Measurements from ENCODE around the gene KISS1R. TPM values are rescaled to one million over a fixed set of nuclear protein-coding genes. Genes with fewer than 3 reads are reported as not detected.
A peak's percentile ranks its signal among the peaks of the same experiment; 100 is the strongest.

The KISS1R gene
- total RNA-seq, 3 donors from 2014 or later = 0.15 to 0.33 TPM; not detected in 1

DNA sequence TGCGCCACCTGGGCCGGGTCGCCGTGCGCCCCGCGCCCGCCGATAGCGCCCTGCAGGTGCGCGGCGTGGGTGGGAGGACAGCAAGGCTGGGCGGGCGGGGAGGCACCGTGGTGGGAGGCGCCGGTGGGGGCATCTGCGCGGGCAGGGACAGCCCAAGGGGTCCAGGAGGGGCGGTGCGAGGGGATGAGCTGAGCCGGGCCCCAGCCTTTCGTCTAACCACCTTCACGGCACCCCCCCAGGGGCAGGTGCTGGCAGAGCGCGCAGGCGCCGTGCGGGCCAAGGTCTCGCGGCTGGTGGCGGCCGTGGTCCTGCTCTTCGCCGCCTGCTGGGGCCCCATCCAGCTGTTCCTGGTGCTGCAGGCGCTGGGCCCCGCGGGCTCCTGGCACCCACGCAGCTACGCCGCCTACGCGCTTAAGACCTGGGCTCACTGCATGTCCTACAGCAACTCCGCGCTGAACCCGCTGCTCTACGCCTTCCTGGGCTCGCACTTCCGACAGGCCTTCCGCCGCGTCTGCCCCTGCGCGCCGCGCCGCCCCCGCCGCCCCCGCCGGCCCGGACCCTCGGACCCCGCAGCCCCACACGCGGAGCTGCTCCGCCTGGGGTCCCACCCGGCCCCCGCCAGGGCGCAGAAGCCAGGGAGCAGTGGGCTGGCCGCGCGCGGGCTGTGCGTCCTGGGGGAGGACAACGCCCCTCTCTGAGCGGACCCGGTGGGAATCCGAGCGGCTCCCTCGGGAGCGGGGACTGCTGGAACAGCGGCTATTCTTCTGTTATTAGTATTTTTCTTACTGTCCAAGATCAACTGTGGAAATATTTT lies 3.1 kb downstream of the KISS1R start:
- TF ChIP-seq, protein P1, sequence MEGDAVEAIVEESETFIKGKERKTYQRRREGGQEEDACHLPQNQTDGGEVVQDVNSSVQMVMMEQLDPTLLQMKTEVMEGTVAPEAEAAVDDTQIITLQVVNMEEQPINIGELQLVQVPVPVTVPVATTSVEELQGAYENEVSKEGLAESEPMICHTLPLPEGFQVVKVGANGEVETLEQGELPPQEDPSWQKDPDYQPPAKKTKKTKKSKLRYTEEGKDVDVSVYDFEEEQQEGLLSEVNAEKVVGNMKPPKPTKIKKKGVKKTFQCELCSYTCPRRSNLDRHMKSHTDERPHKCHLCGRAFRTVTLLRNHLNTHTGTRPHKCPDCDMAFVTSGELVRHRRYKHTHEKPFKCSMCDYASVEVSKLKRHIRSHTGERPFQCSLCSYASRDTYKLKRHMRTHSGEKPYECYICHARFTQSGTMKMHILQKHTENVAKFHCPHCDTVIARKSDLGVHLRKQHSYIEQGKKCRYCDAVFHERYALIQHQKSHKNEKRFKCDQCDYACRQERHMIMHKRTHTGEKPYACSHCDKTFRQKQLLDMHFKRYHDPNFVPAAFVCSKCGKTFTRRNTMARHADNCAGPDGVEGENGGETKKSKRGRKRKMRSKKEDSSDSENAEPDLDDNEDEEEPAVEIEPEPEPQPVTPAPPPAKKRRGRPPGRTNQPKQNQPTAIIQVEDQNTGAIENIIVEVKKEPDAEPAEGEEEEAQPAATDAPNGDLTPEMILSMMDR (IDR thresholded peaks at IDR 0.05) = peak in 1 of 3 donors; percentile 11
- TF ChIP-seq POLR2AphosphoS5 (IDR thresholded peaks at IDR 0.05) = no peak
- Histone ChIP-seq H3K4me3 (peak overlapping the region in 2 of 3 donors; percentile 47 to 71), H3K9me3 (no peaks in the 10 kb centered on the region), H3K4me1 (peaks cover 11 to 31% of the 10 kb centered on the region in 2 donors), H3K36me3 (no peaks in the 10 kb centered on the region), H3K27ac (no peak overlapping the region), H3K27me3 (peaks cover 19 to 36% of the 10 kb centered on the region in 2 donors)
- no peak for DNase-seq (ENCODE audit: low spot score in 2 of 2)
- intact Hi-C loops (cut with DNase I; ENCODE audit: low total_unique reads) = no loop called here

DNA sequence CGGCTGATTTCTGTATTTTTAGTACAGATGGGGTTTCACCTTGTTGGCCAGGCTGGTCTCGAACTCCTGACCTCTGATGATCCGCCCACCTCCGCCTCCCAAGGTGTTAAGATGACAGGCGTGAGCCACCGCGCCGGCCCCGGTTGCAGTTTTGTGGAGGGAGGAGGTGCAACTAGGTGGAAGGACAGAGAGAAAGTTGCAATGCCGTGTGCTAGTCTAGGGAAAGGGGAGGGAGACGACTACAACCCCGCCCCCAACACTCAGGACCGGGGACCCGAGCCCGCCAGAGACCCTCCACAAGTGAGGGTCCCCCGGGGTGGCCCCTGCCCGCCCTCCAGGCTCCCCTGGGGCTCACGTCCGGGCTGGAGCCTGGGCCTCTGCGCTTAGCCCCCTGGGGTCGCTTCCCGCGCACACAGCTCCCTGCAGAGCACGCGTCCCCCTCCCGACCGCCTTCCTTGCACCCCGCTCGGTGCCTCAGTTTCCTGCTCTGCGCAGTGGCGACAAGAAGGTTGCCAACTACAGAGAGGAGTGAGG lies 7.5 kb downstream of the KISS1R start:
- TF ChIP-seq, protein P1 (IDR thresholded peaks at IDR 0.05) = no peak
- TF ChIP-seq POLR2AphosphoS5 (IDR thresholded peaks at IDR 0.05) = no peak
- TF ChIP-seq POLR2A (IDR thresholded peaks at IDR 0.05) = no peak
- peaks cover 5 to 17% of the 10 kb centered on the region in 2 donors for H3K27me3 ChIP-seq
- H3K4me3 ChIP-seq = peak overlapping the region; percentile 84 to 91 (median 86)
- H3K36me3 ChIP-seq = no peaks in the 10 kb centered on the region
- intact Hi-C loops (cut with DNase I; ENCODE audit: low total_unique reads) = loop anchor here (1.0 kb wide), 1 partner anchor 60 kb away; the partner anchor contains the start of gene WDR18
- DNase-seq (ENCODE audit: low spot score in 2 of 2) = no peak
- peak overlapping the region in 1 of 2 donors; percentile 83 for H3K27ac ChIP-seq
- H3K4me1 ChIP-seq = peaks cover 9 to 10% of the 10 kb centered on the region in 2 donors
- H3K9me3 ChIP-seq = no peaks in the 10 kb centered on the region

DNA sequence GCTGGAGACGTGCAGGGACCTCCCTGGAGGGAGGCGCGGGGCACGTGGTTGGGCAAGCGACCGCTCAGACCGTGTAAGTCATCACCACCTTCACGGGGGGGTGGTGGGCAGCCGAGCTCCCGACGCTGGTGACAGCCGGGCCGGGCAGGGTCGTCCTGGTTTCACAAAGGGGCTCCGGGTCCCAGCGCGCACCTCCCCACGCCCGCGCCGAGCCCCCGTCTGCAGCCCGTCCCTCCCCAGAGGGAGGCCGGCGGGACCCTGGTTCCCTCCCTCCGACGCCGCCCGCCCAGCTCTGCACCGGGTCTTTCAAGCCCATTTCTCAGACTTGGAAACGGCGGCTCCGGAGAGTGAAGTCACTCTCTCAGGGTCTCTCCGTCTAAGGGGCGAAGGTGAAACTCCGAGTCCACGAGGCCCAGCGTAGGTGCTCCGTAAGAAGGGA lies 8.0 kb downstream of the KISS1R start:
- H3K27ac ChIP-seq = peak overlapping the region; percentile 83 to 86
- intact Hi-C loops (cut with DNase I; ENCODE audit: low total_unique reads) = loop anchor here (1.0 kb wide), 1 partner anchor 59 kb away; the partner anchor contains the start of gene WDR18
- no peaks in the 10 kb centered on the region for H3K36me3 ChIP-seq
- TF ChIP-seq POLR2AphosphoS5 (IDR thresholded peaks at IDR 0.05) (no peak), POLR2A (IDR thresholded peaks at IDR 0.05) (no peak)
- TF ChIP-seq, protein P1 (IDR thresholded peaks at IDR 0.05) = no peak
- H3K4me3 ChIP-seq = peak overlapping the region; percentile 84 to 91 (median 86)
- H3K4me1 ChIP-seq = peaks cover 4 to 5% of the 10 kb centered on the region in 2 donors
- H3K9me3 ChIP-seq = no peaks in the 10 kb centered on the region
- DNase-seq (ENCODE audit: low spot score in 2 of 2) = peak in 1 of 2 donors; percentile 51
- peaks cover 0 to 12% of the 10 kb centered on the region in 2 donors for H3K27me3 ChIP-seq

DNA sequence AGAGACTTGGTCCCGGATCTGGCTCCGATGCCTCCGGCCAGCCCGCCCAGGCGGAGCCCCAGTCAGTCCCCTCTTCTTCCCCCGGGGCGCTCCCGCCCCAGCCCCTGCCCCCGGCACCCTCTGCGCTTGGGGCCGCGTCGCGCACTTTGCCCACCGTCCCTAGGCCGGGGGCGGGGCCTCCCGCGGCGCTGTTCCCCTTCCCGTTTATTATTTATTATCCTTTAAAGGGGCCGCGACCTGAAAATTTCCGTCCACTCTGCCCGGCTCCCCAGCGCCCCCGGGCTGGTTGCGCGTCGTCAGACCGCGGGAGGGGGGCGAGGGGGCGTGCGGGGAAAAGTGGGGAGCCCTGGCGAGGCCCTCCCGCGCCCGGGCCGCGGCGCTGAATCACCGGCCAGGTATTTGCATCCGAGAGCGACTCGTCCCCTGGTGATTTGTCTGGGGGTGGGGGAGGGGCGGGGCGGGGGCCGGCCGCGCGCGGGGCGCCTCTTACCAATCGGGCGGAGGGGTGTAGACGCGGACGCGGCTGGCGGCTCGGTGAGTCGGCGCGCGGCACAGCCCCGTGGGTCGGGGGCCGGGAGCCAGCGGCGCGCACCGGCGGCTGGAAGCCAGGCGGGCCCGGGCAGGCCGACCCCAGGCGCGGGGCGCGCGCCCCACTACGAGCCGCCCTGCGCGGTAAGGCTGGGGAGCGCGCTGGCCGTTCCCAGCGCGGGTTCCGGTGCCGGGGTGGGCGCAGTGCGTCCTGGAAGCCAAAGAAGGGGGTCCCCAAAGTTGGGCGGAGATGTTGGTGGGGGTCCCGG lies 8.6 kb downstream of the KISS1R start, which contains the start of gene ARID3A:
TSS of gene ARID3A (plus strand) at position 510 of the 797 bp plus-strand sequence. CDS start 3,494 bp downstream, outside the sequence.
- DNase-seq (ENCODE audit: low spot score in 2 of 2) = peak; percentile 70 to 72
- Histone ChIP-seq H3K27ac (peak within 1 kb of the TSS; percentile 83 to 86), H3K4me1 (no peaks in the 10 kb centered on the region), H3K9me3 (no peaks in the 10 kb centered on the region), H3K4me3 (peak within 1 kb of the TSS; percentile 84 to 91 (median 86)), H3K36me3 (no peaks in the 10 kb centered on the region), H3K27me3 (peaks cover 0 to 6% of the 10 kb centered on the region in 2 donors)
- intact Hi-C loops (cut with DNase I; ENCODE audit: low total_unique reads) = loop anchor here (1.0 kb wide), 1 partner anchor 59 kb away; the partner anchor contains the start of gene WDR18
- TF ChIP-seq POLR2AphosphoS5 (IDR thresholded peaks at IDR 0.05) (peak in 2 of 3 donors; percentile 41 to 43), POLR2A (IDR thresholded peaks at IDR 0.05) (no peak)

DNA sequence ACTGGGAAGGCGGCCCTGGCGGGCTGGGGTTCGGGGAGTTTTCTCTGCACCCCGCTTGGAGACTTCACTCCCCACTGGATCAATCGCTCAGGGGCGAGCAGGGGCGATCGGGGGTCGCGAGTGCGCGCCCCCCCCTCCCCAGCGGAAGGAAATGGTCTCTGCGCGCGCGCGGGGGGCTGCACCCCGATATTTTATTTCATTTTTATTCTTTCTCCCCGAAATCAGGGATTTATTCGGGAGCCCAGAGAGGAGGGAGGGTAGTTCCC lies 9.1 kb downstream of the KISS1R start:
- TF ChIP-seq, protein P1 (IDR thresholded peaks at IDR 0.05) = peak in 1 of 3 donors; percentile 6
- no peak for TF ChIP-seq POLR2AphosphoS5 (IDR thresholded peaks at IDR 0.05)
- H3K4me3 ChIP-seq = peak overlapping the region; percentile 84 to 91 (median 86)
- peaks cover 0 to 1% of the 10 kb centered on the region in 2 donors for H3K27me3 ChIP-seq
- intact Hi-C loops (cut with DNase I; ENCODE audit: low total_unique reads) = no loop called here
- no peaks in the 10 kb centered on the region for H3K4me1 ChIP-seq
- DNase-seq (ENCODE audit: low spot score in 2 of 2) = no peak
- H3K36me3 ChIP-seq = no peaks in the 10 kb centered on the region
- H3K9me3 ChIP-seq = no peaks in the 10 kb centered on the region
- peak overlapping the region; percentile 83 to 86 for H3K27ac ChIP-seq
